Activated T-cell treated with anti-CD3 and anti-CD28 coated beads, Interleukin-2, amount 50 U/mL, for 24 hours (primary cell): ENCODE measurements around the gene HSPB8.

Experiments
- DNase-seq: peaks from one replicate; pipeline ENCODE4 v3.0.0-alpha.2; 2020
- H3K27ac Mint-ChIP-seq: 2 replicates; pipeline ENCODE4 v1.8.0; 2020; ENCODE audit warnings: mild to moderate bottlenecking, mixed read lengths
- H3K27me3 Mint-ChIP-seq: 2 replicates; pipeline ENCODE4 v1.8.0; 2020; ENCODE audit warnings: mixed read lengths
- H3K36me3 Mint-ChIP-seq: 2 replicates; pipeline ENCODE4 v1.8.0; 2020; ENCODE audit warnings: low read depth, mixed read lengths
- H3K4me1 Mint-ChIP-seq: 2 replicates; pipeline ENCODE4 v1.8.0; 2020; ENCODE audit warnings: low read depth, mixed read lengths
- H3K4me3 Mint-ChIP-seq: 2 replicates; pipeline ENCODE4 v1.8.0; 2020; ENCODE audit warnings: mild to moderate bottlenecking, moderate library complexity, mixed read lengths
- H3K9me3 Mint-ChIP-seq: 2 replicates; pipeline ENCODE4 v1.8.0; 2020; ENCODE audit warnings: mixed read lengths

Gene HSPB8

DNA sequence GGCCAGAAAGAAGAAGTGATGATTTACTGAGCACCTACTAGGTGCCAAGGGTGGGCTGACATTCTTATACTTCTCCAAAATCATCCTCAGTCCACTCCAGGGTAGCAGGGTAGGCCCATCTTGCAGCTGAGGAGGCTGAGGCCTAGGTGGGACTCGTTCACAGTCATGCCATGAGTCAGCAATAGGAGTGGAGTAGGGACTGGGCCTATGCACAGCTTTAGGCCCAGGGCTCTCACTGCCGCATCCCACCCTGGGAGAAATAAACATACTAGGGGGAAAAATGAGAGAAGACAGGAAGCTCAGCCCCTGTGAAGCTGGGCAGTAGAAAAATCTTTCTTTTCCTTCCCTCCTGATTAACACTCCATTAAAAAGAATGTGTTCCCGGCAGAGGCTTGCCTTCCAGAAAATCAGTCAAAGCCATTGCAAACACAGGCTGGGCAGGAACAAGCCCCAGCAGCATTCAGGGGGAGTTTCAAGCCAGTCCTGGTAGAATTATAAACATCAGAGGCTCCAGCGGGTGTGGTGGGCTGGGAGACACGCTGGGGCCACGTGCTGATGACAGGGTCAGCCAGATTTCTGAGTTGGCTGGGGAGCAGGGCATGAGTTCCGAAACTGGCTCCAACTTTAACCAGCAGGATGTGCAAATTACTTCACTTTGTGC lies 1.8 kb downstream of the HSPB8 start:
- peaks cover 20% of the 10 kb centered on the region for H3K27me3 Mint-ChIP-seq
- no peaks in the 10 kb centered on the region for H3K36me3 Mint-ChIP-seq
- H3K4me1 Mint-ChIP-seq = no peaks in the 10 kb centered on the region
- H3K4me3 Mint-ChIP-seq = no peak overlapping the region
- no peak overlapping the region for H3K27ac Mint-ChIP-seq
- DNase-seq = no peak
- no peaks in the 10 kb centered on the region for H3K9me3 Mint-ChIP-seq

DNA sequence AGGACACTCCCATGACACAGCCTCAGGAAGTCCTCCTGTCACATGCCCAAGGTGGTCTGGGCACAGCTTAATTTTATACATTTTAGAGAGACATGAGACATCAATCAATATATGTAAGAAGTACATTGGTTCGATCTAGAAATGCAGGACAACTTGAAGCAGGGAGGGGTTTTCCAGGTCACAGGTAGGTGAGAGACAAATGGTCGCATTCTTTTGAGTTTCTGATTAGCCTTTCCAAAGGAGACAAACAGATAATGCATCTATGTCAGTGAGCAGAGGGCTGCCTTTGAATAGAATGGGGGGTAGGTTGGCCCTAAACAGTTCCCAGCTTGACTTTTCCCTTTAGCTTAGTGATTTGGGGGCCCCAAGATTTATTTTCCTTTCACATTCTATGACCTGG lies 2.5 kb downstream of the HSPB8 start:
- Mint-ChIP-seq H3K27me3 (peaks cover 17% of the 10 kb centered on the region), H3K4me3 (no peak overlapping the region), H3K4me1 (no peaks in the 10 kb centered on the region), H3K36me3 (no peaks in the 10 kb centered on the region), H3K9me3 (no peaks in the 10 kb centered on the region), H3K27ac (no peak overlapping the region)
- DNase-seq = no peak

DNA sequence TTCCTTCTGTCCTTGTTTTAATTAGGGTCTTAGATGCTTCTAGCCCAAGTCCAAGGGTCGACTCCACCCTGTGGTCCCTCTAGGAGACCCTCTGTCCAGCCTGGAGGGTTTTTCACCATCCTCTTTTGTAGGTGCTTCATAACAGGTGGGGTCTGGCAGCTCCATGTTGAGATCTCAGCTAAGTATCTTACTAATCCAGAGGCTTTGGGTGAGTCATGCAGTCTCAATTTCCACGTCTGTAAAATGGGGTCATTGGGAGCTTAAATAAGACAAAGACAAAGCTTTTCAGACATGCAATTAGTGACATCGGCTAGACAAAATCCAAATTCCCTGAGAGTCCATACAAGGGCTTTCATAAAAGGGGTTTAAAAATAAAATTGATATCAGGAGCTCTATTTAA lies 3.2 kb downstream of the HSPB8 start:
- no peak overlapping the region for H3K4me3 Mint-ChIP-seq
- DNase-seq = no peak
- H3K27ac Mint-ChIP-seq = no peak overlapping the region
- H3K36me3 Mint-ChIP-seq = no peaks in the 10 kb centered on the region
- H3K27me3 Mint-ChIP-seq = peaks cover 13% of the 10 kb centered on the region
- no peaks in the 10 kb centered on the region for H3K9me3 Mint-ChIP-seq
- H3K4me1 Mint-ChIP-seq = no peaks in the 10 kb centered on the region

- no peaks in the 10 kb centered on the region for H3K36me3 Mint-ChIP-seq
- DNase-seq = no peak
- H3K4me1 Mint-ChIP-seq = no peaks in the 10 kb centered on the region
- no peaks in the 10 kb centered on the region for H3K9me3 Mint-ChIP-seq
- H3K27me3 Mint-ChIP-seq = peaks cover 7% of the 10 kb centered on the region
- no peak overlapping the region for H3K4me3 Mint-ChIP-seq
- no peak overlapping the region for H3K27ac Mint-ChIP-seq
Observed at GRCh38 chr12:119182701-119183493, 4.2 kb downstream of the HSPB8 start.

DNA sequence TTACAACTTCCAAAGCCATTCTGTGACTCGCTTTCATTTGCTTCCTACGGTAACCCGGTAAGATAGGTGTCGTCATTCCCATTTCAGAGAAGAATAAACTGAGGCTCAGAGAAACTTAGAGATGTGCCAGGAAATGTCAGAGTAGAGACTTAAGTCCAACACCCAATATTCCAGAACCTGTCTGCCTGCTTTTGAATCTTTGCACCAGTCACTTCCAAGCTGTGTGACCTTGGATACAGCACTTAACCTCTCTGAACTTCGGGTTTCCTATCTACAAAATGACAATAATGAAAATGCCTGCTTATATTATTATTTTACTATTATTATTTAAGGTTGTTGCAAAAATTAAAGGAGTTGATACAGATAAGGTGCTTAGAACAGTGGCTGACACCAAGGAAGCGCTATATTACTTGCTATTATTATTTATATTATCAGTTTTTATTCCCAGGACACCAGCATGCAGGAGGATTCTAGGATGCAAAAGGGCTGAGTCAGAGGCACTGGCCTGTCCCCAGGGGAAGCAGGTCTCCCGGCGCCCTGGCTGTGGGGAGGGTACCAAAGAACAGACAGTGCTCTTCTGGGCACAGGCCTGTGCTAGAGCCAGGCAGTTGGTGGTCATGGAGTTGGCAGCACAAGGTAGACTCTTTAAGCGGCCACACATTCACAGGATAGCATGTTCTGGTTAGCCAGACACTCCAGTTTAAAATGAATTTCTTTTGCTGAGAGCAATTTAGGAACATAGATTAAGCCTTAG lies 5.4 kb downstream of the HSPB8 start:
- Mint-ChIP-seq H3K36me3 (no peaks in the 10 kb centered on the region), H3K27ac (no peak overlapping the region), H3K9me3 (no peaks in the 10 kb centered on the region), H3K4me3 (no peak overlapping the region), H3K4me1 (no peaks in the 10 kb centered on the region), H3K27me3 (peaks cover 2% of the 10 kb centered on the region)
- no peak for DNase-seq

GRCh38 chr12:119195256-119195655 lies 16.5 kb downstream of the HSPB8 start:
- Mint-ChIP-seq H3K27ac (no peak overlapping the region), H3K9me3 (no peaks in the 10 kb centered on the region), H3K4me1 (no peaks in the 10 kb centered on the region), H3K27me3 (no peaks in the 10 kb centered on the region), H3K4me3 (no peak overlapping the region), H3K36me3 (no peaks in the 10 kb centered on the region)
- no peak for DNase-seq

DNA sequence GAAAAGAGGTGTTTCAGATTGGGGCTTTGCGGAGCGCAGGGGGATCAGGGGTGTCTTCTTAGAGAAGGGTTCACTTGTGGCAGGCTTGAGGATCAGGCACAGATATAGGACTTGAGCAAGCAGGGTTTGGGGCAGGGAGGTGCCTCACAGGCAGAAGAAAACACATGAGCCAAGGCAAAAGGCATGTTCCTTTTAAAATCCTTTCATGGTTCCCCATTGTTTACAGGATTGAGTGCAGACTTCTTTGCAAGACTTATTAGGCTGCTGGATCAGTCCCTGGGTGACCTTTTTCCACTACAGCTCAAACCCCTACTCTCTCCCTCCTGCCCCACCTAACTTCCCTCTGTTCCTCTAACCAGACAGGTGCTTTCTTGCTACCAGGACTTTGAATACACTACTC lies 19.7 kb downstream of the HSPB8 start:
- no peaks in the 10 kb centered on the region for H3K9me3 Mint-ChIP-seq
- DNase-seq = no peak
- no peaks in the 10 kb centered on the region for H3K36me3 Mint-ChIP-seq
- no peak overlapping the region for H3K4me3 Mint-ChIP-seq
- H3K27ac Mint-ChIP-seq = no peak overlapping the region
- no peaks in the 10 kb centered on the region for H3K27me3 Mint-ChIP-seq
- no peaks in the 10 kb centered on the region for H3K4me1 Mint-ChIP-seq

DNA sequence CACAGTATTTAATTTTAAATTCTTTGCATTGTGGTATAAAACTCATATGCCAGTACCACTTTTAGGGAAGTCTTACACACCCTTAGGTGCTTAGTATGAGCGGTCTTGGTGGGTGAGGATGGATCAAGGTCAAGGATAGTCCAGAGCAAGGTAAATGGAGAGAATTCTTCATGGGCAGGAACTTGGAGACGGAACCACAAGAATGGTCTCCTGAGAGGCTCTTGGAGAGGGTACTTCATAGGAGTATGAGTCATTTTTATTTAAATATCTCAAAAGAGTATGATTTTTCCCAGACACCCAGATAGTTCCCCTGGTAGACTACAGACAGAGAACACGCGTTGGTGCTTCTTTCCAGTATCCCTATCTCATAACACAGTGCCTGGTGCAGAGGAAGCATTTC lies 21.9 kb downstream of the HSPB8 start:
- Mint-ChIP-seq H3K9me3 (no peaks in the 10 kb centered on the region), H3K4me3 (no peak overlapping the region), H3K27me3 (peaks cover 4% of the 10 kb centered on the region), H3K27ac (no peak overlapping the region), H3K36me3 (no peaks in the 10 kb centered on the region), H3K4me1 (no peaks in the 10 kb centered on the region)
- no peak for DNase-seq

GRCh38 chr12:119201789-119202543 lies 23.2 kb downstream of the HSPB8 start:
- Mint-ChIP-seq H3K27ac (no peak overlapping the region), H3K4me1 (no peaks in the 10 kb centered on the region), H3K4me3 (no peak overlapping the region), H3K9me3 (no peaks in the 10 kb centered on the region), H3K27me3 (peaks cover 4% of the 10 kb centered on the region), H3K36me3 (no peaks in the 10 kb centered on the region)
- no peak for DNase-seq

DNA sequence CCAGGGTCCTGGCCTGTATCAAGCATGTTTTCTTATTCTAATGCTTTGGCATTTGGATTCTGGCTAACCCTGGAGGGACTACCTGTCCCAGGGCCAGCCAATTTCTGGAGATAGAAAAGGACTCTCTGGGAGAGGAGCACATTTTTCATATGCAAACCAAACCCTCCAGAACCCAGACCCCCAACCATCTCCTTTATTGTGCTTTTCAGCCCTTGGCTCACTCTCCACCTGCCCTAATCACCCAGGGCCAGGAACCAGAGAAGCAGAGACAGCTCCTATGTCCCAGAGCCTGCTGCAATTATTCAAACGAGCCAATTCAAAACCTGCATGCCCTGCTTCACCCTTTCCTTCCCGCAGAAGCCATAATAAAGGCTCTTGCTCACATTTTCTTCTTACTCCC lies 23.8 kb downstream of the HSPB8 start:
- H3K27me3 Mint-ChIP-seq = peaks cover 4% of the 10 kb centered on the region
- H3K4me3 Mint-ChIP-seq = no peak overlapping the region

GRCh38 chr12:119204131-119204530 lies 25.4 kb downstream of the HSPB8 start:
- Mint-ChIP-seq H3K27ac (no peak overlapping the region), H3K36me3 (no peaks in the 10 kb centered on the region), H3K27me3 (peaks cover 4% of the 10 kb centered on the region), H3K4me1 (no peaks in the 10 kb centered on the region), H3K4me3 (no peak overlapping the region), H3K9me3 (no peaks in the 10 kb centered on the region)
- no peak for DNase-seq

More for the DNA sequence above, 23.8 kb downstream of the HSPB8 start:
- no peak for DNase-seq
- no peak overlapping the region for H3K27ac Mint-ChIP-seq
- no peaks in the 10 kb centered on the region for H3K4me1 Mint-ChIP-seq
- no peaks in the 10 kb centered on the region for H3K9me3 Mint-ChIP-seq
- no peaks in the 10 kb centered on the region for H3K36me3 Mint-ChIP-seq

- H3K27me3 Mint-ChIP-seq = peaks cover 4% of the 10 kb centered on the region
- no peak for DNase-seq
- H3K4me3 Mint-ChIP-seq = no peak overlapping the region
- no peaks in the 10 kb centered on the region for H3K9me3 Mint-ChIP-seq
- no peak overlapping the region for H3K27ac Mint-ChIP-seq
- H3K36me3 Mint-ChIP-seq = no peaks in the 10 kb centered on the region
- H3K4me1 Mint-ChIP-seq = no peaks in the 10 kb centered on the region
Observed at GRCh38 chr12:119204671-119205285, 26.0 kb downstream of the HSPB8 start.

GRCh38 chr12:119206348-119207062 lies 27.8 kb downstream of the HSPB8 start:
- Mint-ChIP-seq H3K9me3 (no peaks in the 10 kb centered on the region), H3K27ac (no peak overlapping the region), H3K4me1 (no peaks in the 10 kb centered on the region), H3K36me3 (no peaks in the 10 kb centered on the region), H3K4me3 (no peak overlapping the region), H3K27me3 (peaks cover 4% of the 10 kb centered on the region)
- no peak for DNase-seq
